A549 treated with Mapracorat at 1 μM for 4 hours (cell line): ENCODE measurements around the gene MSI1. TPM values are rescaled to one million over a fixed set of nuclear protein-coding genes. Genes with fewer than 3 reads are reported as not detected.

Source experiments
- total RNA-seq: library from RNA; stranded (reverse); fragments of 200-300 nt; extraction: Qiagen RNA extraction; gene quantifications from 5 replicates; pipeline ENCODE4 v1.2.3, GENCODE V29; 2022

The MSI1 gene
- 0.89 to 1.8 TPM (median 1.4 TPM) in 5 replicates for total RNA-seq

GRCh38 chr12:120368789-120369602, at the start of gene MSI1:
MSI1 (minus strand) TSS chr12:120369164; CDS start chr12:120369091, 73 bp downstream.

GRCh38 chr12:120327593-120327992, 41.4 kb downstream of the MSI1 start, which contains the start of gene PLA2G1B:
PLA2G1B (minus strand) TSS chr12:120327779; CDS start chr12:120327753, 26 bp downstream.

GRCh38 chr12:120301962-120302815, 66.8 kb downstream of the MSI1 start, which contains the start of gene SIRT4:
SIRT4 (plus strand) TSS chr12:120302321; CDS start chr12:120303562, 1,241 bp downstream.

GRCh38 chr12:120292661-120293531, 76.1 kb downstream of the MSI1 start, which contains the start of gene RNU4-1:
RNU4-1 (minus strand) TSS chr12:120293237.

Other genes starting within 250 kb of the MSI1 start
- gene GCN1, start 174.4 kb downstream of the MSI1 start, total RNA-seq: 46.0 to 55.1 TPM (median 53.9 TPM) in 5 replicates
- 3,378 to 3,595 TPM (median 3,488 TPM) in 5 replicates for gene RPLP0, start 168.1 kb downstream of the MSI1 start, total RNA-seq
- 189 to 221 TPM (median 211 TPM) in 5 replicates for gene PXN, start 103.4 kb downstream of the MSI1 start, total RNA-seq
- not detected in 5 replicates for gene RNU4-2, start 77.3 kb downstream of the MSI1 start, total RNA-seq
- not detected in 5 replicates for gene RNU4-1, start 75.9 kb downstream of the MSI1 start, total RNA-seq
- gene SIRT4, start 66.8 kb downstream of the MSI1 start, total RNA-seq: 0.59 to 0.92 TPM (median 0.64 TPM) in 5 replicates
- not detected in 5 replicates for gene PLA2G1B, start 41.4 kb downstream of the MSI1 start, total RNA-seq
- 758 to 876 TPM (median 847 TPM) in 5 replicates for gene COX6A1, start 68.9 kb upstream of the MSI1 start, total RNA-seq
- gene TRIAP1, start 77.2 kb upstream of the MSI1 start, total RNA-seq: 73.8 to 79.7 TPM (median 75.5 TPM) in 5 replicates
- gene GATC, start 77.3 kb upstream of the MSI1 start, total RNA-seq: 20.0 to 26.4 TPM (median 22.3 TPM) in 5 replicates
- 185 to 229 TPM (median 212 TPM) in 5 replicates for gene SRSF9, start 100.6 kb upstream of the MSI1 start, total RNA-seq
- 544 to 693 TPM (median 587 TPM) in 5 replicates for gene DYNLL1, start 126.9 kb upstream of the MSI1 start, total RNA-seq
- gene COQ5, start 160.0 kb upstream of the MSI1 start, total RNA-seq: 26.9 to 30.4 TPM (median 28.1 TPM) in 5 replicates
- 93.9 to 107 TPM (median 98.6 TPM) in 5 replicates for gene RNF10, start 165.2 kb upstream of the MSI1 start, total RNA-seq
- 50.2 to 56.1 TPM (median 51.5 TPM) in 5 replicates for gene POP5, start 212.2 kb upstream of the MSI1 start, total RNA-seq